GM19468 (cell line): ENCODE data around the gene EGFL7.
"Not testable (repeated sequence)": the region's sequence is repeated elsewhere in the genome, so short reads cannot be mapped to it uniquely, and the experiment has no call there.

ENCODE experiments used
- ATAC-seq: cut with Tn5 transposase; IDR thresholded peaks from one replicate; pipeline ENCODE4 v1.9.1; 2021; ENCODE audit warnings: mild to moderate bottlenecking, moderate library complexity, moderate number of reproducible peaks; ENCODE audit not compliant: unreplicated experiment; ENCODE audit errors: extremely low read depth

Gene EGFL7

DNA sequence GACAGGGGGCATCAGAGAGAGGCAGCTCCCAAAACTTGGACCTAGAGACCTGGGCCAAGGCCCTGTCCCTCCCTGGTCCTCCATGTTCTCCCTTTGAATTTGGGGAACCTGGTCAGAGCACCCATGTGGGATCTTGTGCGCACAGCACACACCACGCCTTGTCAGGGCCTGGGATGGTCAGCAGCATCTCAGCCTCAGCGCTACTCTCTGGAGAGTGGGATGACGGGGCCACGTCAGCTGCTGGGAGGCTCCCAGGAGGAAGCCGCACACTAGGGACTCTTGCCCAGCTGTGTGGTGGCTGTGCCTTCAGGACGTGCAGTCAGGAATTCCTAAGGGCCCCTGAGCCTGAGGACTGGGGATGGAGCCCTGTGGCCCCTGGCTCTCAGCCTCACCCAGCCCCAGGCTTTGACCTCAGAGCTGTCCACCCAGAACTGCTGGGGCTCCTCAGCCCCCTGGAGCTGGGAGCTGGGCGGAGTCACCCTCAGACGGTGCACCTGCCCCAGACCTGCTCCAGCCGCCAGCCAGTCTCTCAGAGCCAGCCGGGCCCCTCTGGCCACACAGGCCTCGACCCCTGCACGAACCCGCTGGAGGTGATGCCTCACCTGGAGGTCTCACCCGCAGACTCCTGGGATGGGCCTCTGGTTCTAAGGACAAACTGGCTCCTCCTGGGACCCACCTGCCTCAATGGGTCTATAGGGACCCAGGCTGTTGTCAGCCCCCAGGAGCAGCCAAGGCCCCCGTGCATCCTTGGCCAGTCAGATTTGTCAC is 38.3 kb upstream of the EGFL7 start:
- no peak for ATAC-seq

GRCh38 chr9:136625101-136626065 is 37.3 kb upstream of the EGFL7 start:
- ATAC-seq = no peak

DNA sequence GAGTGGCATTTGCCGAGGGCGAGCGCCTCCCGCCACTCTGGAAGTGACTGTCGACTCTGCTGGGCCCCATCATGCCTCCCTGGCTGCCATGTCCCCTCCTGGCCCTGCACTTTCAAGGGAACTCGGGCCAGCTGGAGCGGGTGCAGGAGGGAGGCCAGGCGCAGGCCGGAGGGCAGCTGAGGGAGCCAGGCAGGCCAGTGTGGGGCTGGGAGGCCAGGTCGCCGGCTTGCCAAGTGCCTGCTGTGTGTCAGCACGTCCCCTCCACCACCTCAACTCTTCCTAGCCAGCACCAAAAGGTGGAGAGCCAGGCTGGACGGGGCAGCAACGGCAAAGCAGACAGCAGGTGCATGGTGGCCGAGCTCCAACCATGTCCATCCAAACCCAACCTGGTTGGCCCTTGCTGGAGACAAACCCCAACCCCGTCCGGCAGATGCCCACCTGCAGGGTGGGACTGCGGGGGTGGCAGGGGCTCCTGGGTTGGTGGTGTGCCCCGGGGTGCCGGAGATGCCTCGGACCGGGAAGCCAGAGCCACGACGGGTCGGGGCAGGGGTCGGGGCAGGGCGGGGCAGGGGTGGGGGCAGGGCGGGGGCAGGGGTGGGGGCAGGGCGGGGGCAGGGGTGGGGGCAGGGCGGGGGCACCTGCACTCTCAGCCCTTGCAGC is 36.5 kb upstream of the EGFL7 start:
- no peak for ATAC-seq

DNA sequence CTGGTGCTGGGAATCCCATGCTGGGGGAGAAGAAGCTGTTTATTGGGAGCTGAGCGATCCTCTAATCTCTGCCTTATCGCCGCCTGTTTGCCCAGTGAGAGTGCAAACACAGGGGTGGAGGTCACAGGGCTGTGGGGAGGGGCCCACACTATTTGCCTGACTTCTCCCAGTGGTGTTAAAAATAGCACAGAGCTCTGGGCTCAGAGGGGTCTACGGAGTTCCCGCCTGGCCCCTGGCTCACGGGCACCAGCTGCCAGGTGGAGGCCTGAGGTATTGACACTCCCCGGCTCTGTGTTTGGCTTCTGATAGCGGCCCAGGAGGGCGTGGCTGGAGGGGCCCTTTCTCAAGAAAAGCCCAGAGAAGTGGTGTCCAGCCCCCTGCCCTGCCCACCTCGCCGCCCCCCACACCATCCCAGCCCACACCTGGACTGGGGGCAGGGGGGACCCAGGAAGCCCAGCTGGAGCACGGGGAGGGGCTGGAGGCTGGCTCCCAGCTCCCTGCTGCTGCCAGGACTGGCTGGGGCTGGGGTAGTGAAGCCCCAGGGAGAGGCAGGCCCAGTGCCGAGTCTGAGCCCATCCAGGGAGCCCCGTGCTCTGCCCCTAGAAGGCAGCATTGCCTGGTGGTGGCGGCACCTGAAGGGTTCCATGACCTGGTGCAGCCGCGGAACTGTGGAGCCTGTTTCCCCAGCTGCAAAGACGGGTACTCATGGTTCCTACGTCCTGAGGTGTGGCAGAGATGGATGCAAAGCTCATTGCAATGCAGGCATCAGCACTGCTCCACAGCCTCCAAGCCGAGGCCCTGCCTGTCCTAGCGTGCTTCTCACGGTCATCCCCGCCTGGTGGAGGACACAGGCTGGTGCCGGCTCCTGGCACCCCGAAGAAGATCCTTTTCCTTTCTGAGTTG is 35.7 kb upstream of the EGFL7 start:
- ATAC-seq = no peak

DNA sequence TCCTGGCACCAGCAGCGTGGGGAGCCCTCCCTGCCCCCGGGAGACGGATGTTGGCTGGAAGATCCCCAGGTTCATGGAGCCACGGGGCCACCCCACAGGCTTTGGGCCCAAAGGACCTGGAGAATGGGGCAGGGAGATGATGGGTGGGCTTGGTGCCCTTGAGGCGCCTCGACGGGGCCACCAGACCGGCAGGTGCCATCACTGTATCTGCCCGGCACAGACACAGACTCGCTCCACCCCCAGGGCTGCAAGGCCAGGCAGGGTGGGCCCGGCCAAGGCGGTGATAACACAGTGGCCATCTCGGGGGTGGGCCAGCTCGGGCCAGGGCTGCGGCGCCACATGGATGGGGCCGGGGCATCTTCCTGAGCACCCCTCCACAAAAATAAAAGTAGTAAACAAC is 35.0 kb upstream of the EGFL7 start:
- ATAC-seq = no peak

- no peak for ATAC-seq
These were observed 34.4 kb upstream of the EGFL7 start for GRCh38 chr9:136628268-136628667.

DNA sequence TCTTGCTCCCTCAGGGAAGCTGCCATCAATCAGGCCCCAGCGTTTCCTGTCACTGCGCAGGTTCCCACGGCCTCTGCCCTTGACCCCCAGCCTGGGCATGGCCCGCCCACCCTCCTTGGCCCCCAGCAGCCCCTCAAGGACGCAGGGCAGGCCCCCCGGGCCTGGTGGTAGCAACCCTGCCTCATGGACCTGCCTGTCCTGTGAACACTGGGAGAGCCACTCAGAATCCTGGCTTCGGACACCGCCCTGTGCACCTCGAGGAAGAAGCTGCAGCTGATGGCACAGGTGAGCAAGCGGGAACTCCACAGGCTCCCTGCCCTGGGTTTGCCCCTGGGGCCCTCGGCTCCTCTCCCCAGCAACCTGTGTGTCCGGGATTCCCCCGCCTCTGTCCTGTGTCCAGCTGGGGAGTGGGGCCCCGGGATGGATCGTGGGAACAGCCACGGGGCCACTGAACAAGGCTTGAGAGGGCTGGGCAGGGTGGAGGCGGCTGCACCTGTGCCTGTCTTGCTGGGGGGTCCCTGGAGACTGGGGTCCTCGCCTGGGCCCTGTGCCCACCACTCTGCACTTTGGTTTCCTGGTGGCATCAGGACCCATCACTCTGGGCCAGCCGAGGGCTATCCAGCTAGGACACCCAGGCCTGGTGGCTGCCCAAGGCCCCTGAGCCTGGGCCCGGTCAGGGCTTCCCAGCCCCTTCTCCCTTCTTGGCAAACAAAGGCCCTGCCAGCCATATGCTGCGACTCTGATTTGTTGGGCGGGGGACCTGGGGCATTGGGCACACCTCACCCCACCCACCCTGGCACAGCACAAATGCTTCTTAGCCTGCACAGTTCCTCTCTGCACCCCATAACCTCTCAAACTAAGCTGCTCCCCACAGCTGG is 33.5 kb upstream of the EGFL7 start:
- no peak for ATAC-seq

DNA sequence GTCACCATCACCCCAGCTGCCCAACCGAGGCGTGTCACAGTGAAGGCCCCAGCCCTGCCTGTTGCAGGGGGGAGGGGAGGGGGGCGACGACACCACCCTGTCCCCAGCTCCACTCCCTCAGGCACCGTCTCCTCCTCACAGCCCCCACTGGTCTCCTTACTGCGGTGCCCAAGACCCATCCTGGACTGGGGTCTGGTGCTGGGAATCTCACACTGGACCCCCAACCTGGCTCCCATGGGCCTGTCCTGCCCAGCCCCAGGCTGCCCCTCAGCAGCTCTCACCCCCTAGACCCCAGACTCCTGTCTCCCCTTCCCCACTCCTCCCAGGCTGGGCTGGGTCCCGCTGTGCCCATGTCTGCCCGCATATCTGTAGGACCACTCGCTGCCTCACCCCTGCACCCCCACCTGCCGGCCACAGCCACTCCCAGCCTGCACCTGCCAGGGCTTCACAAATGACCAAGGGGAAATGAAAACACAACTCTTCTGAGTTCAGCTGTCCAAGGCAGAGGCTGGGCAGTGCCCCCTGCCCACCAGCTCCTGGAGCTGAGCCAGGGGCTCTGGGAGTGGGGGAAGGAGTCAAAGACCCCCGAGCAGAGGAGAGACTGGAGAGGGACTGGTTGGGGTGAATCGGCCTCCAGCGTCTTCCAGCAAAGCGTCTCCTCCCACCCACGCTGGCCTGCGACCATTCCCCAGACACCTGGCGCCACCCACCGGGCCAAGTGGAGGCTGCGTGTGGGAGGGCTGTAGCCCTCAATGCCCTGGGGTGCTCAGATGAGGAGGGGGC is 32.6 kb upstream of the EGFL7 start:
- no peak for ATAC-seq

DNA sequence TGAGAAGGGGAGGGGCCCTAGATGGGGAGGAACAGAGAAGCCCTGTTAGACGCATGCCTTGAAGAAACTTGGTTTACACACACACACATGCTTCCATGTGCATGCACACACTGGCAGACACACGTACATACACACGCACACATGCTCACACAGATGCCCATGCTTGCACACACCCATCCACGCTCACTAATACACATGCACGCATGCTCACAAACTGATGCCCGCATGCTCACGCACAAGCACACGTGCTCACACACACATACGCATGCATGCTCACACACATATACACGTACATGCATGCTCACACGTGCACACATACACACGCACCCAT is 32.1 kb upstream of the EGFL7 start:
- ATAC-seq = no peak

DNA sequence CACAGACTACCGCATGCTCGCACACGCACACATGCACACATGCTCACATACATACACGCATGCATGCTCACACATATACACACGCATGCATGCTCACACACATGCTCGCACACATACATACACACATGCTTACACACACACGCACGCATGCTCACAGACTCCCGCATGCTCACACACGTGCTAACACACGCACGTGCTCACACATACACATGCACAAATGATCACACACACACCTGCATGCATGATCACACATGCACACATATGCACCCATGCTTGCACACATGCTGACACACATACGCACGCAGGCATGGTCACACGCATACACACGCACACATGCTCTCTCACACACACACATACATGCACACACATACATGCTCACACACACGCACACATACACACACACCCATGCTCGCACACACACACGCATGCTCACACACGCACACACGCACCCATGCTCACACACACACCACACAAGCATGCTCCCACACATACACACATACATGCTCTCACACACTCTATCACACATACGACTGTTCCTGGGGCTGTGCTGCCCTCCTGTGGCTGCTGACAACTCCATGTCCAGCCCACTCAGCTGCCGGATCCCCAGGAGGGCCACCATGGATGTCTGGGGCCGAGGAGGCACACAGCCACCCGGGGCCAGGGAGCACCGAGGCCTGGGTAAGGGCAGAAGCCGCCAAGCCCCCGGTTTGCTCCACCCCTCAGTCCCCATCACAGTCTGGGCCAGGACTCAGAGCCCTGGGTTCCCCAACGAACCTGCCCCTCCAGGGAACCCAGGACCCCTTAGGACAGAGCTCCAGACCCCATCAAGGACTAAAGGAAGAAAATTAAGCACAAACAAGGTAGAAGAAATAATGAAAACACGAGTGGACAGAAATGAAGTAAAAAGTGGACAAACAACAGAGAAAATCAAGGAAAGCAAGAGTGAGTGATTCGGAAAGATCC is 31.4 kb upstream of the EGFL7 start:
- no peak for ATAC-seq

GRCh38 chr9:136632072-136632471 is 30.6 kb upstream of the EGFL7 start:
- not testable (repeated sequence) for ATAC-seq

GRCh38 chr9:136632491-136633106 is 30.1 kb upstream of the EGFL7 start:
- not testable (repeated sequence) for ATAC-seq

DNA sequence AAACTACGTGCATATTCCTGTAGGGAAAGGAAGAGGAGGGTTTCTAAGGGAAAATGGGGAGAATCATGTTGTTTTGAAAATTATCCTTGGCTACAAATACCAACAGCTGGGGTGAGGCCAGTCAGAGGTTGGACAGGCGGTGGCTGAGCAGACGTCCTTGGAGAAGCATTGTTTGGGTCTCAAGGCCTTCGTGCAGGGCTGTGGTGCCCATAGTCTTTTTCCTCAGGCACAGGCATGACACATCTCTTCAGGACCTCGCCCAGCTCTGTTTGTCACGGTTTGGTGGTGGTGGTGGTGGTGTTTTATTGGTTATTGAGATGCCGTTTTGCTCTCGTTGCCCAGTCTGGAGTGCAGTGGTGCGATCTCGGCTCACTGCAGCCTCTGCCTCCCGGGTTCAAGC is 27.8 kb upstream of the EGFL7 start:
- no peak for ATAC-seq

GRCh38 chr9:136640171-136641111 is 22.3 kb upstream of the EGFL7 start:
- ATAC-seq = no peak

DNA sequence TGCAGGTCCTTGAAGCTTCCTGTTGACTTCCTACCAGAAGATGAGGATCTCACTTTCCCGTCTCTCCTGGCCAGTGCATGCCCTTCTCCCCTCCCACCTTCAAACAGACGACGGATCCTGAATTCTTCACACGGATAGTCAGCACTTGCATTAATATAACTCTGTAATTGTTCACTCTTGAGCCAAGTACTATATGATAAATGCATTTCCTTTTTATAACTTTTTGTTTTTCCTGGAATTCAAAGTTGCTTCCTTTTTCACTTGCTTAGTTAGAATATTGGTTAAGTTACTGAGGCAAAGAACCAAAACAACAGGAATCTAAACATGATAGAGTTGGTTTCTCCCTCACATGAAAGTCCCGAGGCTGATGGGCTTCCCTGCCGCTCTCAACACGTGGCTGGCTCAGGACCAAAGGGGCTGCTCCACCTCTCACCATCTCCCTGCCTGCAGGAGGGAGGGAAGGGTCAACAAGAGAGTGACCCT is 20.2 kb upstream of the EGFL7 start:
- ATAC-seq = no peak
